ENCODE measurements around the gene SCP2.

DNA sequence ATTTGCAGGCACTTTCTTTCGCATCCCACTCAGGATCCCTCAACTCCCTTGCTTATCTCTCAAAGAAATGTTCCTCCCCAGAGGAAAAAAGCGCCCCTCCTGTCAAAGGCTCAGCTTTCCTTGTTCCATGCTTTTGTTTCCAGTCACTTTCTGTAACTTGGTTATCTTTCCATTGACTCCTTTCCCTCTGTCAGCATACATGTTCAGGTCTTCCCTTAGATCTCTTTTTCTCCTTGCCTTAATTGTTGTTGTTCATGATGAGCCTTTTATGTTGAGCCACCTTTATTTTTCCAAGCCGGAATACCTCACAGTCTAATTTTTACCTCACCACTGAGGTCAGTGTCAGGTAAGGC, 88.4 kb downstream of the SCP2 start:
- TF ChIP-seq, protein P1, sequence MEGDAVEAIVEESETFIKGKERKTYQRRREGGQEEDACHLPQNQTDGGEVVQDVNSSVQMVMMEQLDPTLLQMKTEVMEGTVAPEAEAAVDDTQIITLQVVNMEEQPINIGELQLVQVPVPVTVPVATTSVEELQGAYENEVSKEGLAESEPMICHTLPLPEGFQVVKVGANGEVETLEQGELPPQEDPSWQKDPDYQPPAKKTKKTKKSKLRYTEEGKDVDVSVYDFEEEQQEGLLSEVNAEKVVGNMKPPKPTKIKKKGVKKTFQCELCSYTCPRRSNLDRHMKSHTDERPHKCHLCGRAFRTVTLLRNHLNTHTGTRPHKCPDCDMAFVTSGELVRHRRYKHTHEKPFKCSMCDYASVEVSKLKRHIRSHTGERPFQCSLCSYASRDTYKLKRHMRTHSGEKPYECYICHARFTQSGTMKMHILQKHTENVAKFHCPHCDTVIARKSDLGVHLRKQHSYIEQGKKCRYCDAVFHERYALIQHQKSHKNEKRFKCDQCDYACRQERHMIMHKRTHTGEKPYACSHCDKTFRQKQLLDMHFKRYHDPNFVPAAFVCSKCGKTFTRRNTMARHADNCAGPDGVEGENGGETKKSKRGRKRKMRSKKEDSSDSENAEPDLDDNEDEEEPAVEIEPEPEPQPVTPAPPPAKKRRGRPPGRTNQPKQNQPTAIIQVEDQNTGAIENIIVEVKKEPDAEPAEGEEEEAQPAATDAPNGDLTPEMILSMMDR (IDR thresholded peaks at IDR 0.05), result no peak
- TF ChIP-seq POLR2A (IDR thresholded peaks at IDR 0.05) (no peak), EP300 (IDR thresholded peaks at IDR 0.05) (no peak)
